ENCODE measurements around the gene RAB14.

RAB14 gene

GRCh38 chr9:121178676-121179372 lies 22.8 kb downstream of the RAB14 start:
- Histone ChIP-seq H3K4me1 (ENCODE audit: low read depth, poor library complexity, severe bottlenecking) (no peaks in the 10 kb centered on the region), H3K36me3 (ENCODE audit: insufficient read depth) (no peaks in the 10 kb centered on the region; the same call in 1 of the 2 replicates), H3K4me2 (no peak overlapping the region), H4K20me1 (ENCODE audit: insufficient read depth) (0 out of 2 replicates have a peak, but pooled peaks cover 5% of the 10 kb centered on the region), H2AFZ (ENCODE audit: low read depth) (no peak overlapping the region), H3K79me2 (ENCODE audit: insufficient read depth, low read depth) (no peaks in the 10 kb centered on the region), H3K4me3 (IDR thresholded peaks at IDR 0.05; ENCODE audit: insufficient read depth, low read depth, low read length) (no peak overlapping the region), H3K27me3 (ENCODE audit: insufficient read depth, low read depth) (no peaks in the 10 kb centered on the region), H3K27ac (no peak overlapping the region), H3K9ac (no peak overlapping the region)
- no peak for TF ChIP-seq CTCF (conservative IDR thresholded peaks at IDR 0.05; ENCODE audit: low read depth, low read length)

GRCh38 chr9:121173501-121173900 lies 28.2 kb downstream of the RAB14 start:
- Histone ChIP-seq H2AFZ (ENCODE audit: low read depth) (no peak overlapping the region), H3K4me2 (no peak overlapping the region), H3K9ac (no peak overlapping the region), H3K4me3 (IDR thresholded peaks at IDR 0.05; ENCODE audit: insufficient read depth, low read depth, low read length) (no peak overlapping the region), H3K36me3 (ENCODE audit: insufficient read depth) (no peaks in the 10 kb centered on the region; the same call in 1 of the 2 replicates), H3K27me3 (ENCODE audit: insufficient read depth, low read depth) (no peaks in the 10 kb centered on the region), H3K27ac (no peak overlapping the region), H4K20me1 (ENCODE audit: insufficient read depth) (no peaks in the 10 kb centered on the region), H3K79me2 (ENCODE audit: insufficient read depth, low read depth) (no peaks in the 10 kb centered on the region), H3K4me1 (ENCODE audit: low read depth, poor library complexity, severe bottlenecking) (no peaks in the 10 kb centered on the region)
- TF ChIP-seq CTCF (conservative IDR thresholded peaks at IDR 0.05; ENCODE audit: low read depth, low read length): no peak

GRCh38 chr9:121172726-121173487 lies 28.8 kb downstream of the RAB14 start:
- Histone ChIP-seq H4K20me1 (ENCODE audit: insufficient read depth) (no peaks in the 10 kb centered on the region), H3K4me2 (no peak overlapping the region), H3K4me3 (IDR thresholded peaks at IDR 0.05; ENCODE audit: insufficient read depth, low read depth, low read length) (no peak overlapping the region), H3K4me1 (ENCODE audit: low read depth, poor library complexity, severe bottlenecking) (no peaks in the 10 kb centered on the region), H3K27ac (no peak overlapping the region), H3K36me3 (ENCODE audit: insufficient read depth) (no peaks in the 10 kb centered on the region; the same call in 1 of the 2 replicates), H3K9ac (no peak overlapping the region), H3K27me3 (ENCODE audit: insufficient read depth, low read depth) (no peaks in the 10 kb centered on the region), H2AFZ (ENCODE audit: low read depth) (no peak overlapping the region), H3K79me2 (ENCODE audit: insufficient read depth, low read depth) (no peaks in the 10 kb centered on the region)
- TF ChIP-seq CTCF (conservative IDR thresholded peaks at IDR 0.05; ENCODE audit: low read depth, low read length): no peak

- no peaks in the 10 kb centered on the region for H3K4me1 ChIP-seq (ENCODE audit: low read depth, poor library complexity, severe bottlenecking)
- no peak overlapping the region for H2AFZ ChIP-seq (ENCODE audit: low read depth)
- no peak overlapping the region for H3K4me3 ChIP-seq (IDR thresholded peaks at IDR 0.05; ENCODE audit: insufficient read depth, low read depth, low read length)
- TF ChIP-seq CTCF (conservative IDR thresholded peaks at IDR 0.05; ENCODE audit: low read depth, low read length): no peak
- H3K36me3 ChIP-seq (ENCODE audit: insufficient read depth): no peaks in the 10 kb centered on the region; the same call in 1 of the 2 replicates
- no peak overlapping the region for H3K9ac ChIP-seq
- H3K27ac ChIP-seq: no peak overlapping the region
- no peaks in the 10 kb centered on the region for H3K27me3 ChIP-seq (ENCODE audit: insufficient read depth, low read depth)
- H4K20me1 ChIP-seq (ENCODE audit: insufficient read depth): no peaks in the 10 kb centered on the region
- no peaks in the 10 kb centered on the region for H3K79me2 ChIP-seq (ENCODE audit: insufficient read depth, low read depth)
- no peak overlapping the region for H3K4me2 ChIP-seq
Measured at GRCh38 chr9:121171236-121171635, 30.4 kb downstream of the RAB14 start.
